CD4-positive, alpha-beta T cell treated with Interleukin-2 at 100 ng/mL for 4 hours (primary cell): Measurements from ENCODE around the gene DUOX1.

Experiments
- DNase-seq: peaks from one replicate; pipeline ENCODE4 v3.0.0-alpha.2; 2020; ENCODE audit warnings: low spot score

Gene DUOX1

DNA sequence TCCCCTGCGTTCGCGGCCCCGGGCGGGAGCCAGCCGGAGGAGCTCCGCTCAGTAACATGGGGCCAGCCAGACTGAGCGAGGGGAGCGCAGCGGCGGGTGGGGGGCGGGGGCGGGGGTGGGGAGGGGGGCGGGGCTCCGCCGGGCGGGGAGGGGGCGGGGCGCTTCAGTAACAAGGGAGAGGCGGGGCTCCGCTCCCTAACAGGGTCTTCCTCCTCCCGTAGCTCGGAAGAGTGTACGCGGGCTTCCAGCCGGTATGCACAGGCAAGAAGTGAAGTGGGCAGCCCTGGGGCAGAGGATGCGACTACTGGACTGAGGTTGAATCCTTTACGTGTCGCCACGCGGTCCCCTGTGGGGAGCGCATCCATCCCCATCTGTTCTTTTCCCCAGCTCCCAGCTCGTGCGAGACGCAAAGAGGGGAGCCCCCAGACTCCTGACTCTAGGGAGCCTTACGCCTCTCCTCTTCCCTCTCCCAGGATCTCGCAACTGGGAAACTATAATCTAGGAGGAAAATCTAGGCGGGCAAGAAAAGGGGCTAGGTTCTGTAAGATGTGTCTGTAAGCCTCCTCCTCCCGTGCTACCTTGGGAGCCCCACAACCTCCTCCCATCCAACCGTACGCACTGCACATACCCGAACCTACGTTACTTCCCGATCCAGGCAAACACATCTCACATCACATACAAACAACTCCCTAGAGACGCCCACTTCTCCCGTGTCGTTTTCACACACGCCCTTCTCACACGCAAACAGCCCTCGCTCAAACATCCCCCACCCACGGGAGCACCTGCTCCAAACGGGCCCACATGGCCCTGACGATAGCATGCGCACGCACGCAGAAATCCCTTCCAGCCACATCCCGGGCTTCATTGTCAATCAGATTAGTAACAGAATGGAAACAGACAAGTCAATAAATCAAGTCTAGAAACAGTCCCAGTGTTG lies 58.4 kb downstream of the DUOX1 start, which contains the start of gene SHF:
SHF (minus strand) TSS at position 73 of the 937 bp plus-strand sequence; CDS start at position 58, 15 bp downstream.
- DNase-seq: peak; percentile 32

DNA sequence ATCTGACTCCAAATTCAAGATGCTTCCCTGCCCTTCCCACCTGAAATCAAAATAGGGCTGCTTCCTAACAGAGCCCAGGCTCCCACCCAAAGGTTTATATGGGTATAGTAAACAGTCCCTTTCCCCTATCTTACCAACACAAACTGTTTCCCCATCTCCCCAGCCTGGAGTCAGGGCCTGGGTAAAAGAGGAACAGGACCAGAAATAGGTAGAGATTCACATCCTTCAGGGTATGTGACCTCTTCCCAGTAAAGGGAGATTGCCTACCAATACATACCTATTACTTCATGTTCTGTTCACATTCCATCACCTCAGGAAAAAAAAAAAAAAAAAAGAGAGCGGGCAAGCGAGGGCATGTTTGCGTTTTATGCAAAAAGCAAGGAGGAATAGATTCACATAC lies 67.7 kb downstream of the DUOX1 start:
- no peak for DNase-seq

DNA sequence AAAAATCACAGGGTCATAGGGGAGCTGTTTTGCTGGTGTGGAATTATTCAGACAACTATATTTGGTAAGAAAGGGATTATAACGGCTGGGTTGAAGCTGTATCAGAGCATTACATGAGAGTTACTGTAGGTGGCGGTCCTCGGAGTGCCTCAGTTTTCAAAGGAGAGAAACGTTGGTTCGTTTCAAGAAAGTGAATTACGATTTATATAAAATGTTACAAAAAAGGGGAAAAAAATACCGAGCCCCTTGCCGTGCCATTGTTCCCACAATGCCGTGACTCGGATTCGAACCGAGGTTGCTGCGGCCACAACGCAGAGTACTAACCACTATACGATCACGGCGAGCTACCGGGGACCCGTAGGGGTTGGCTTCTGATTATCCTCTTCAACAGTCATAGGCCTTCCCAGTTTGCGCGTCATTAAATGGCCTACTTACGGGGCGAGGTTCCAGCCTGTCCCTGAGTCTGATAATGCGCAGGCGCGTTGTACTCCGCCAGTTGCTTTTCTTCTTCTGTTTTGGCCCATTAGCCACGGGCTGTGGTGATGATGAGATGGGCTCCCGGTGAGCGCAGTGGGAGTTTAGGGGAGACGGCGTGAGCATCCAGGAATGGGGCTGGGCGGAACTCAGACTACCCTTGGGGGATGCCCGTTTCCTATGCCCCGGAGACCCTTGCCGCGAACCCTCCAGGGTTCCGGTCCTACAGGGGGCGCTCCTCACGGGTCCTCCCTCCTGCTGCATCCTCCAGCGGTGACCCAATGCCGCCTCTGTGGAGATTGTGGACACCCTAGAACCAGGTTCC lies 68.7 kb downstream of the DUOX1 start:
- peak; percentile 98 for DNase-seq

DNA sequence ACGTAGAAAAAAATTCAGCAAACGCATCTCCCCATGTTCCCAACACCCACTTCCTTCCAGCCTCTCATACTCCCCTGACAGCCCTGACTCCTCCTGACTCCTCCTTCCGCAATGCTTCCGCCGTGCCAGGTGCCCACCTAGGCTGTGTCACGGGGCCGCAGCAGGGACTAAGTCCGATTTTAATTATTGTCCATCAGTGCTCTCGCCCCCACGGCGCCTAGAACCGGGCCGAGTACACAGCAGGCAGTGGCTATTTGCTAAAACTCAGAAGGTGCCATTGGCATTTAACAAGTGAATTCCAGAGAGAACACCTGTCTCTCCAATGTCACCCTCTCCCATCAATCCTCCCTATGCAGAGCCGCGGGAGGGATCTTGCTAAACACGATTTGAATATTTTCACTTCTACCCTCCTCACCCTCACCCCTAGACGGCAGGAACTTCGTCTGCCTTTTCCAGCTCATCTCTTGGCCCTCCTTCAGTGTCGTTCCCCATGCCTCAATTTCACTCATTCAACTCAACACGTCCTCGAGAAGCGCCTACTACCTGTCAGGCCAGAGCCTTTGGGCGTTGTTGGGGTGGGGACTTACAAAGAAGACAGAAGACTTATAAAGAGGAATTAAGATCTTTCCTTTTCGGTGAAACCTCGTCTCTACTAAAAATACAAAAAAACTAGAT lies 69.5 kb downstream of the DUOX1 start:
- peak; percentile 36 for DNase-seq

DNA sequence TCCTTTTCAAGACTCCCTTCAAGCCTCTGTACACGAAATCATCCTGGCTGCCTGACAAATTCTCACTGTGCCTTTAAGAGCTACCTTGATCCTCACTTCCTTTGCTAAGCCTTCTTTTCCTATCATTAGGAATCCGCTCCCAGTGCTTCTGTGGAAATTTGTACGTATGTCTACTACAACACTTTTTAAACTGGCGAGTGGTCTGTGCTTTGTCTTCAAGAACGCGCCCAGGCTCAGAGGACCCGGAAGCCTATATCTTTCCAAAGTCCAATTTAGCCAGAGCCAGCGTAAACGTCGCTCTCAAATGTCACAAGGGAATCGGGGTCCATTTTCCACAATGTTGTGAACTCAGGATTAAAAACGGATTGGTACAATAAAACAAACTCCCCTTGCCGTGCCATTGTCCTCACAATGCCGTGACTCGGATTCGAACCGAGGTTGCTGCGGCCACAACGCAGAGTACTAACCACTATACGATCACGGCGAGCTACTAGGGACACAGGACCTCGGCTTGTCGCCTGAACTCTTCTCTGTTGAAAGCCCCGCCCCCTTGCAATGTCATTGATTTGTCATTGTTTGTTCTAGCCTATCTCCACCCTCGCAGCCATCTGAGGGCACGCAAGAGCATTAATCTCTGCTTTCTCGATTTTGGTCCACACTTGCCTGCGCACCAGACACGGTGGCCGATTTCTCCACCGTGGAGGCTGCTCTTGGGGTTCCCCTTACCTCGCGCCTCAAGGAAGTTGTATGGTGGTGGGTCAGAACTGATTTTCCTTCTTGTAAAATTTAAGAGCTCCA lies 70.4 kb downstream of the DUOX1 start:
- peak; percentile 98 for DNase-seq

DNA sequence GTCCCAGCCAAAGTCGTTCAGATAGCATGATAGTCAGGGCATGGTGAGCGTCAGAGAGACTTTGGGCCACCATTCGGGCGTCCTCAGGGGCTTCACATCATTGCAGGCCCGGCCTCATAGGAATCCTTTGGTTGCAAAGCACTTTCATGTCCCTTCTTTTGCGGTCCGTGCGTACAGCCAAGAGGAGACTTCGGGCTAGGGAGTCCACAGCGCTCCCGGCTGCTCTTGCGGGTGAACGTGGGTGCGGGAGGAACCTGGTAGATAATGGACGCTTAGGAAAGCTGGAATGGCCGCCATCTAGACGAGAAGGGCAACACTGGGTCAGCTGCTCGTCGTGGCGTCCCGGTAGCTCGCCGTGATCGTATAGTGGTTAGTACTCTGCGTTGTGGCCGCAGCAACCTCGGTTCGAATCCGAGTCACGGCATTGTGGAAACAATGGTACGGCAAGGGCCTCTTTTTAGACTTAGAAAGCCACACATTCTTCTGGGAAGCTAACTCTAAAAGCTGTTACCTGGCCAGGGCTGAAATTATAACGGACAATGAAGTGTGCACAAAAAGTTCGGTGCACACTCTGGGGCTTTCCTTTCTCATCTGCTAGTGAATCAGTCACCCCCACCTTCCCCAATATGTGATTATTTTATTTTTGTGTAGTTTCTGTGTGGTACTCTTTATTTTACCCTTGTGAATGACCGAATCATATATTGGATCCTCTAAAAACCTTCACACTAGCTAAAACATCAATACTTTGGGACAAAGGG lies 71.2 kb downstream of the DUOX1 start:
- DNase-seq: peak; percentile 75

DNA sequence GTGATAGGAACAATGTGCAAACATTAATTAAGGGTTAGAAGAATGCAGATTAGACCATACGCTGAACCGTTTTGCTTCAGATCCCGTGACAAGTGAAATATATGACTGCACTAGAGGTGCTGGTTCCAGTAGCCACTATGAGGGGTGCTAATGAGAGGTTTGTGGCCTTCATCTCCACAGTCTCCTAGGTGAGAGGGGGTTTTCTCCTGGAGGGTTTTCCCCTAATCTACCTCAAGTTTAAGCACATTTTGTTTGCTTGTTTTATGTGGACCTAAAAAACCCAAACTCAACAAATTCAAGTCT lies 71.7 kb downstream of the DUOX1 start:
- DNase-seq: no peak

DNA sequence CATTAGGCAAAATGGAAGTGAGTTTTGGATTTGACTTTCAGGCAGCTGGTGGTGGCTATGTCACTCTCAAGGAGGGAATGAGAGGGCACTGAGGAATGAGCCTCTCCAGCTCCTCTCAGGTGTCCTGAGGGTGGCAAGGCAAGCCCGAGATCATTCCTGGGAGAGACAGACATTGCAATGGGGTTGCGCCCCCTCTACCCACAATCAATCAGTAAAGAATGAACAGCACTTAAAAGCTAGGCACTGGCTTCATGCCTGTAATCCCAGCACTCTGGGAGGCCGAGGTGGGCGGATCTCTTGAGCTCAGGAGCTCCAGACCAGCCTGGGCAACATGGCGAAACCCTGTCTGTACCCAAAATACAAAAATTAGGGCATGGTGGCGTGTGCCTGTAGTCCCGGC lies 72.1 kb downstream of the DUOX1 start:
- no peak for DNase-seq

DNA sequence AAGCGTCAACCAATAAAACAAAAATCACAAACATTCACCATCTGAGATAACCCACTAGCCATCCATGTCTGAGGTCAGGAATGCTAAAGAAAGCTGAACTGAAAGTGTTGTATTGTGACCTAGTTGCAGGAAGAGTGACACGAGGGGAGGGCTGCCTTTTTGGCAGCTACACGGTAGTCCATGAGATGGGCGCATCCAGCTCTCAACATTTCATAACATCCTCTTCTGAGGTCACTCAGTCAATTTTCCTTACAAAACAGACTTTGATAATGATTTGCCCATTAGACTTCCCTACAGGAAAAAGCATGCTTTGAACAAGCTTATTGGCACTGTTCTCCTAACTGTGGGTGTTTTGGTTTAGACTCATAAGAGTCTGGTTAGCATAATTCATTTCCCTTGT lies 73.4 kb downstream of the DUOX1 start:
- DNase-seq: no peak

DNA sequence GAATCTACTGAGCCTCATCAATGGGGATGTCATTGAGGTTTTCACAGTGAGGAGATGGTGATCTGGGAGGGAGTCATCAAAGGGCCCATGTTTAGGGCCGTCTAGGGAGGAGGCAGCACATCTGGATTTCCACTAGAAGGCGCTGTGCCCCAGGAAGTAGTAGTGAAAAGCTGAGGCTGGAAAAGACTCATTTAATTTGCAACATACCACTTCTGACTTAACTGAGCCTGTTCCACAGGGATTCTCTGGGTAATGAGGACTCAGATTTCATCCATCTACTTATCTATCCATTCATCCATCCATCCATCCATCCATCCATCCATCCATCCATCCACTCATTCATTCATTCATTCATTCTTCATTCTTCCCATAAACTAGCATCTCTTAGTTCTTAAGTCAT lies 75.4 kb downstream of the DUOX1 start:
- peak; percentile 58 for DNase-seq

DNA sequence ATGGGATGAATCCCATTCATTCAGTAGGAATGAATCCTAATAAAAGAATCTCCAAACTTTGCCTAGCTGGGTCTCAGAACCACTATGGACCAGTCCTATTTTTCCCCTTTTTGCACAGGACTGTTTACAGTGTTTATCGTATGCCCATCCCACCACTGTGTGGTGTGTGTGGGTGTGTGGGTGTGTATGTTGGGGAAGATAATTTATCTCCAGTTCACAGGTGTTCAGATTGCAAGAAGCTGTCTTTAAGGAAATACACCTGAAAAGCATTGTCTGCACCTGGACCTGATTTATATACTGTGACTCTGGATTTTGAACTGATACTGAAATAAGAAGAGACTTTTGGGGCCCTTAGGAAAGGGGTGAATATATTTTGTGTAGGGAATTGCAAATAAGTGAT lies 82.7 kb downstream of the DUOX1 start:
- DNase-seq: no peak
